K562 (cell line): ENCODE data around the gene C6orf58.

ENCODE experiments used
- CTCF ChIP-seq, 3 experiments: IDR thresholded peaks in 2 of 3; conservative IDR thresholded peaks in 1 of 3; 2 replicates each; pipeline ENCODE4 v1.5.1; 2011 to 2012; ENCODE audit warnings: low read length in 3 of 3, mild to moderate bottlenecking in 3 of 3, control low read depth in 2 of 3, improper control_type of control experiment in 1 of 3, inconsistent platforms in 1 of 3, low read depth in 1 of 3, mixed read lengths in 1 of 3, moderate library complexity in 1 of 3; ENCODE audit not compliant: insufficient read depth in 2 of 3
- ELK1 ChIP-seq: sonication (generic); formaldehyde crosslinking; IDR thresholded peaks from 2 replicates; pipeline ENCODE4 v1.8.1; 2022; ENCODE audit warnings: missing genetic modification reagents
- RCOR1 ChIP-seq, 2 experiments: IDR thresholded peaks; 2 replicates each; pipeline ENCODE4 v1.6.1; 2012; ENCODE audit warnings: low read depth in 2 of 2, low read length in 2 of 2, borderline replicate concordance in 1 of 2, improper control_type of control experiment in 1 of 2
- SMAD4 ChIP-seq: fragments of 250-450 bp; sonication (Bioruptor Pico); conservative IDR thresholded peaks from 2 replicates; pipeline ENCODE4 v1.8.0; 2021; ENCODE audit warnings: inconsistent platforms, mild to moderate bottlenecking, moderate library complexity
- SMC3 ChIP-seq: conservative IDR thresholded peaks from 2 replicates; pipeline ENCODE4 v1.6.1; 2011; ENCODE audit warnings: low read depth, low read length, improper control_type of control experiment; ENCODE audit not compliant: insufficient read depth
- TAF15 ChIP-seq: fragments of 200-400 bp; formaldehyde crosslinking; IDR thresholded peaks from 2 replicates; pipeline ENCODE4 v1.6.1; 2017; ENCODE audit warnings: mild to moderate bottlenecking, low read depth, low read length, moderate library complexity
- ZNF717 ChIP-seq: fragments of 250-450 bp; sonication (Bioruptor Pico); IDR thresholded peaks from 2 replicates; pipeline ENCODE4 v1.5.0; 2021
- ZSCAN32 ChIP-seq: fragments of 450-650 bp; formaldehyde crosslinking; IDR thresholded peaks from 2 replicates; pipeline ENCODE4 v1.4.0; 2020; ENCODE audit warnings: mild to moderate bottlenecking, moderate library complexity

- TF ChIP-seq TAF15 (no peak), CTCF (IDR thresholded peaks at IDR 0.05 in 2 of 3, conservative IDR thresholded peaks at IDR 0.05 in 1 of 3; ENCODE audit: insufficient read depth in 2 of 3, low read depth in 1 of 3, low read length in 3 of 3) (no peak), ZSCAN32 (CRISPR knock-in tag) (no peak), SMC3 (no peak), SMAD4 (CRISPR knock-in tag) (no peak), ZNF717 (no peak), ELK1 (CRISPR knock-in tag) (no peak), RCOR1 (IDR thresholded peaks at IDR 0.05; ENCODE audit: borderline replicate concordance in 1 of 2, low read depth in 2 of 2, low read length in 2 of 2) (no peak)
Observed at GRCh38 chr6:127589135-127589534, 12.2 kb downstream of the C6orf58 start.
